H1 (cell line): ENCODE measurements around the gene WDR43. TPM values are rescaled to one million over a fixed set of nuclear protein-coding genes. Genes with fewer than 3 reads are reported as not detected.

Source experiments
- CTCF ChIA-PET: fragments of 300-600 bp; sonication (Branson Sonifier 250); formaldehyde crosslinking; loops from one replicate; lab custom pipeline; 2021; ENCODE audit not compliant: partially characterized antibody; lab: Charles Lee
- POLR2A ChIA-PET: fragments of 300-600 bp; sonication (Branson Sonifier 250); formaldehyde crosslinking; loops from one replicate; lab custom pipeline; 2021; ENCODE audit warnings: inconsistent platforms; ENCODE audit not compliant: partially characterized antibody; lab: Charles Lee
- DNase-seq, 2 experiments: peaks; one replicate each; pipeline versions ENCODE4 v3.0.0 to v3.0.0-alpha.2; 2010 to 2022; ENCODE audit warnings: low spot score in 2 of 2, low read depth in 1 of 2, mixed read lengths in 1 of 2
- FAIRE-seq: peaks from 2 replicates; lab custom pipeline; 2011; peaks lifted over from hg19 to GRCh38; lab: Jason Lieb, UNC
- H2AFZ ChIP-seq: 2 replicates; pipeline ENCODE4 v1.8.1; 2012; ENCODE audit warnings: low read length, inconsistent platforms
- H2AK5ac ChIP-seq: 2 replicates; pipeline ENCODE4 v1.6.1; 2013; ENCODE audit warnings: low read depth, low read length
- H2BK120ac ChIP-seq: replicated peaks from 2 replicates; pipeline ENCODE3; 2013; ENCODE audit warnings: low read depth, low read length, inconsistent platforms
- H2BK12ac ChIP-seq: 2 replicates; pipeline ENCODE4 v1.6.1; 2013; ENCODE audit warnings: low read depth, low read length
- H2BK15ac ChIP-seq: 2 replicates; pipeline ENCODE4 v1.6.1; 2013; ENCODE audit warnings: low read length
- H2BK20ac ChIP-seq: 2 replicates; pipeline ENCODE4 v1.6.1; 2013; ENCODE audit warnings: low read length
- H2BK5ac ChIP-seq: 2 replicates; pipeline ENCODE4 v1.6.1; 2013; ENCODE audit warnings: low read depth, low read length
- H3K14ac ChIP-seq: 2 replicates; pipeline ENCODE4 v1.6.1; 2013; ENCODE audit warnings: inconsistent platforms; ENCODE audit not compliant: insufficient read length
- H3K18ac ChIP-seq: 2 replicates; pipeline ENCODE4 v1.6.1; 2013; ENCODE audit warnings: low read length; ENCODE audit errors: extremely low read depth
- H3K23ac ChIP-seq: 2 replicates; pipeline ENCODE4 v1.6.1; 2013; ENCODE audit warnings: inconsistent platforms; ENCODE audit not compliant: insufficient read length
- H3K23me2 ChIP-seq: 2 replicates; pipeline ENCODE4 v1.6.1; 2013; ENCODE audit warnings: low read depth, low read length
- H3K27ac ChIP-seq: 2 replicates; pipeline ENCODE4 v1.6.1; 2011; ENCODE audit warnings: low read depth, low read length, inconsistent platforms
- H3K27me3 ChIP-seq, 4 experiments: replicated peaks in 1 of 4; 1 replicate in 1 of 4; 2 replicates in 3 of 4; pipeline versions ENCODE4 v1.6.1 to v1.8.1; 2011 to 2013; ENCODE audit warnings: low read length in 3 of 4, mild to moderate bottlenecking in 3 of 4, inconsistent platforms in 2 of 4, mixed read lengths in 2 of 4, moderate library complexity in 1 of 4; ENCODE audit not compliant: control insufficient read depth in 3 of 4, insufficient read depth in 3 of 4; ENCODE audit errors: extremely low read depth in 1 of 4
- H3K36me3 ChIP-seq, 4 experiments: 2 replicates each; pipeline versions ENCODE4 v1.6.1 to v1.8.1; 2011 to 2013; ENCODE audit warnings: mild to moderate bottlenecking in 4 of 4, low read length in 3 of 4, moderate library complexity in 2 of 4, control low read depth in 1 of 4, inconsistent platforms in 1 of 4; ENCODE audit not compliant: insufficient read depth in 4 of 4, control insufficient read depth in 2 of 4
- H3K4ac ChIP-seq: replicated peaks from 2 replicates; pipeline ENCODE3; 2013; ENCODE audit warnings: low read length, low read depth, mixed read lengths, inconsistent platforms; ENCODE audit not compliant: insufficient read length
- H3K4me1 ChIP-seq, 4 experiments: replicated peaks in 1 of 4; 1 replicate in 1 of 4; 2 replicates in 3 of 4; pipeline versions ENCODE4 v1.6.1 to v1.8.1; 2011 to 2013; ENCODE audit warnings: low read length in 3 of 4, inconsistent platforms in 2 of 4, mixed read lengths in 1 of 4; ENCODE audit not compliant: insufficient read depth in 4 of 4, control insufficient read depth in 3 of 4
- H3K4me2 ChIP-seq, 2 experiments: 2 replicates each; pipeline versions ENCODE4 v1.6.1 to v1.8.1; 2011 to 2013; ENCODE audit warnings: low read depth in 2 of 2, low read length in 2 of 2, control low read depth in 1 of 2, inconsistent platforms in 1 of 2, mild to moderate bottlenecking in 1 of 2; ENCODE audit not compliant: insufficient read depth in 1 of 2
- H3K4me3 ChIP-seq, 4 experiments: fragments of 200-600, 300-600 bp in 1 of 4; sonication (generic), shearing (Covaris generic), sonication (Bioruptor Twin) in 1 of 4; 2 replicates each; pipeline versions ENCODE4 v1.5.1 to v1.8.1; 2011 to 2016; ENCODE audit warnings: low read length in 4 of 4, low read depth in 3 of 4, control low read depth in 2 of 4, inconsistent platforms in 2 of 4, mild to moderate bottlenecking in 2 of 4, mixed read lengths in 1 of 4, moderate library complexity in 1 of 4; ENCODE audit not compliant: insufficient read depth in 2 of 4; ENCODE audit errors: extremely low read depth in 1 of 4
- H3K56ac ChIP-seq: replicated peaks from 2 replicates; pipeline ENCODE3; 2013; ENCODE audit warnings: low read depth, mild to moderate bottlenecking, mixed read lengths, low read length, inconsistent platforms; ENCODE audit not compliant: insufficient read length
- H3K79me1 ChIP-seq: 2 replicates; pipeline ENCODE4 v1.6.1; 2013; ENCODE audit warnings: low read depth, low read length, control low read depth
- H3K79me2 ChIP-seq, 2 experiments: 2 replicates each; pipeline versions ENCODE4 v1.6.1 to v1.8.1; 2012 to 2013; ENCODE audit warnings: low read length in 2 of 2, mild to moderate bottlenecking in 2 of 2, inconsistent platforms in 1 of 2; ENCODE audit not compliant: insufficient read depth in 2 of 2, control insufficient read depth in 1 of 2
- H3K9ac ChIP-seq, 4 experiments: replicated peaks in 1 of 4; 1 replicate in 1 of 4; 2 replicates in 3 of 4; pipeline versions ENCODE4 v1.6.1 to v1.8.1; 2011 to 2013; ENCODE audit warnings: low read depth in 3 of 4, low read length in 3 of 4, control low read depth in 2 of 4, mild to moderate bottlenecking in 2 of 4, moderate library complexity in 2 of 4, inconsistent platforms in 1 of 4; ENCODE audit errors: extremely low read depth in 1 of 4
- H3K9me3 ChIP-seq, 2 experiments: 2 replicates each; pipeline versions ENCODE4 v1.6.1 to v1.8.1; 2012 to 2013; ENCODE audit warnings: mild to moderate bottlenecking in 2 of 2, moderate library complexity in 2 of 2, control low read depth in 1 of 2, inconsistent platforms in 1 of 2, low read depth in 1 of 2, low read length in 1 of 2, mixed read lengths in 1 of 2; ENCODE audit not compliant: insufficient read depth in 2 of 2
- H4K20me1 ChIP-seq, 2 experiments: replicated peaks in 1 of 2; 2 replicates each; pipeline versions ENCODE3 to v1.8.1; 2011 to 2013; ENCODE audit warnings: inconsistent platforms in 2 of 2, low read length in 2 of 2, mild to moderate bottlenecking in 1 of 2; ENCODE audit not compliant: insufficient read depth in 2 of 2, control insufficient read depth in 1 of 2
- H4K5ac ChIP-seq: 2 replicates; pipeline ENCODE4 v1.6.1; 2013; ENCODE audit warnings: low read length, low read depth, mixed read lengths, inconsistent platforms; ENCODE audit not compliant: insufficient read length
- H4K8ac ChIP-seq: 2 replicates; pipeline ENCODE4 v1.8.0; 2013; ENCODE audit warnings: mild to moderate bottlenecking, moderate library complexity, low read length, inconsistent platforms; ENCODE audit not compliant: insufficient read depth; ENCODE audit errors: extremely low read depth
- H4K91ac ChIP-seq: replicated peaks from 2 replicates; pipeline ENCODE3; 2013; ENCODE audit warnings: low read length, mixed read lengths, inconsistent platforms; ENCODE audit not compliant: insufficient read length
- CTCF ChIP-seq, 3 experiments: IDR thresholded peaks; 1 replicate in 2 of 3; 2 replicates in 1 of 3; pipeline versions ENCODE4 v1.5.1 to v1.6.1; 2011; ENCODE audit warnings: low read length in 3 of 3, mild to moderate bottlenecking in 3 of 3, inconsistent platforms in 2 of 3, low read depth in 1 of 3, moderate library complexity in 1 of 3; ENCODE audit not compliant: insufficient read depth in 1 of 3; ENCODE audit errors: control extremely low read depth in 1 of 3
- MAFK ChIP-seq: IDR thresholded peaks from 2 replicates; pipeline ENCODE4 v1.6.1; 2012; ENCODE audit warnings: low read depth, mild to moderate bottlenecking, improper control_type of control experiment, low read length
- RAD21 ChIP-seq, 2 experiments: IDR thresholded peaks in 1 of 2; conservative IDR thresholded peaks in 1 of 2; 2 replicates each; pipeline ENCODE4 v1.6.1; 2011; ENCODE audit warnings: low read depth in 2 of 2, low read length in 2 of 2, improper control_type of control experiment in 1 of 2, inconsistent platforms in 1 of 2, mild to moderate bottlenecking in 1 of 2, moderate library complexity in 1 of 2
- WGBS, 2 experiments: shearing (Covaris generic) in 1 of 2; methylation state at CpG; one replicate each; pipeline versions ENCODE4 v1.1.6 to v1.1.7; 2013 to 2015; ENCODE audit warnings: low lambda C conversion rate in 2 of 2, mixed read lengths in 2 of 2, inconsistent platforms in 1 of 2, low coverage in 1 of 2, missing lambda C conversion rate in 1 of 2; ENCODE audit not compliant: insufficient replicate concordance in 2 of 2, insufficient coverage in 1 of 2, insufficient read length in 1 of 2; ENCODE audit errors: extremely low coverage in 1 of 2, missing lambda C conversion rate in 1 of 2; 5-methylcytosine and 5-hydroxymethylcytosine counted together
- polyA plus RNA-seq, 7 experiments: library from polyadenylated mRNA; depleted of rRNA in 3 of 7; stranded (reverse) in 5 of 7; unstranded in 2 of 7; fragments of >200 nt in 5 of 7; fragments of 200-250 nt in 2 of 7; gene quantifications; 1 replicate in 5 of 7; 2 replicates in 1 of 7; 4 replicates in 1 of 7; pipeline versions ENCODE4 v1.2.1 to v1.2.3, GENCODE V29; 2011 to 2013; ENCODE audit warnings: missing spikeins in 2 of 7, mixed read lengths in 2 of 7
- total RNA-seq: library from RNA; stranded (reverse); fragmentation: NEBNext Ultra II Directional; extraction: Animal tissue kit (Norgen Biotek cat#: 25700); gene quantifications from 2 replicates; pipeline ENCODE4 v1.2.1, GENCODE V29; 2021

WDR43 gene
- total and polyA plus RNA-seq, 2 of the 8 experiments (the other 6 are each of a cell fraction or from before 2014, with no cell fraction given): 57.8 to 142 TPM

GRCh38 chr2:28958689-28959088 lies 64.2 kb downstream of the WDR43 start:
- Histone ChIP-seq H3K9ac (no peak overlapping the region), H3K36me3 (no peaks in the 10 kb centered on the region), H4K20me1 (no peaks in the 10 kb centered on the region), H3K4ac (no peak overlapping the region), H3K4me1 (peaks cover 2 to 4% (median 3%) of the 10 kb centered on the region in 4 experiments; a peak in 3 of 7 replicates), H3K4me2 (peak overlapping the region in 1 of 2 experiments; percentile 30; a peak in 1 of 4 replicates), H2BK15ac (no peak overlapping the region), H3K9me3 (no peaks in the 10 kb centered on the region), H2BK20ac (no peak overlapping the region), H2AFZ (peak overlapping the region; percentile 77; the same call in 1 of the 2 replicates), H4K5ac (no peak overlapping the region), H3K18ac (no peak overlapping the region), H2BK120ac (no peak overlapping the region), H2AK5ac (no peak overlapping the region), H3K27me3 (no peaks in the 10 kb centered on the region), H3K79me1 (no peaks in the 10 kb centered on the region), H3K14ac (no peak overlapping the region), H4K8ac (no peak overlapping the region), H3K79me2 (no peaks in the 10 kb centered on the region), H3K4me3 (no peak overlapping the region), H3K56ac (no peak overlapping the region), H3K23ac (no peak overlapping the region), H2BK5ac (no peak overlapping the region), H3K23me2 (no peaks in the 10 kb centered on the region), H2BK12ac (no peak overlapping the region), H3K27ac (no peak overlapping the region), H4K91ac (no peak overlapping the region)
- DNase-seq: peak in 1 of 2 experiments; percentile 69
- TF ChIP-seq MAFK (no peak), CTCF (IDR thresholded peaks at IDR 0.05; ENCODE audit: control extremely low read depth in 1 of 3, insufficient read depth in 1 of 3, low read depth in 1 of 3, low read length in 3 of 3) (peak in 2 of 3 experiments; percentile 55 to 69; a peak in 3 of 4 replicates), RAD21 (IDR thresholded peaks at IDR 0.05 in 1 of 2, conservative IDR thresholded peaks at IDR 0.05 in 1 of 2; ENCODE audit: low read depth in 2 of 2, low read length in 2 of 2) (peak; percentile 88 to 93)
- WGBS, 2 experiments: 45% methylated on average over 9 of the region's 9 CpGs; no CpG with 5 or more reads in 1 of the 2 experiments
- POLR2A ChIA-PET: no interaction called here
- CTCF ChIA-PET: interaction anchor here (0.6 to 1.8 kb wide), 34 partner anchors 10 to 1127 kb away, joined by 3 to 8 read pairs (median 3); no protein-coding TSS in a partner anchor
- FAIRE-seq: peak; percentile 87
